T-helper 1 cell treated with Interleukin-12 subunit alpha and Interleukin-12 subunit beta and Interleukin-4 antibody, amounts not matched to agents 30 ng/mL and 1 ng/mL, for 36 hours (primary cell): Measurements from ENCODE around the gene TMEM201. TPM values are rescaled to one million over a fixed set of nuclear protein-coding genes. Genes with fewer than 3 reads are reported as not detected.

Experiments used
- intact Hi-C: fragments of 100-400 bp; cut with micrococcal nuclease; formaldehyde crosslinking; loops from one replicate; pipeline ENCODE4 v1.15.1; 2024
- total RNA-seq: library from RNA; stranded (reverse); gene quantifications from 2 replicates; pipeline ENCODE4 v1.2.3, GENCODE V29; 2022

The TMEM201 gene
- total RNA-seq, 1 donor from 2014 or later: 17.4 TPM

DNA sequence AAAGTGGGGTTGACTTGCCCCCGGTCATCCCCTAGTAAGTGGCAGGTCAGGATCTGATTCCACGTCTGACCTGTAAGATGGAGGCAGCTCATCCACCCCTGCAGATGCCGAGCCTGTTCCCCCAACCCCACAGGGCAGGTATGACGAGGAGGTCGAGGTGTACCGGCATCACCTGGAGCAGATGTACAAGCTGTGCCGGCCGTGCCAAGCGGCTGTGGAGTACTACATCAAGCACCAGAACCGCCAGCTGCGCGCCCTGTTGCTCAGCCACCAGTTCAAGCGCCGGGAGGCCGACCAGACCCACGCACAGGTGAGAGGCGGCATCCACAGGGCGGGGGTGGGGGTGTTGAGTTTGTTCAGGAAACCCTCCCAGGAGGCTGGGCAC lies 9.6 kb downstream of the TMEM201 start:
- intact Hi-C loops: no loop called here

DNA sequence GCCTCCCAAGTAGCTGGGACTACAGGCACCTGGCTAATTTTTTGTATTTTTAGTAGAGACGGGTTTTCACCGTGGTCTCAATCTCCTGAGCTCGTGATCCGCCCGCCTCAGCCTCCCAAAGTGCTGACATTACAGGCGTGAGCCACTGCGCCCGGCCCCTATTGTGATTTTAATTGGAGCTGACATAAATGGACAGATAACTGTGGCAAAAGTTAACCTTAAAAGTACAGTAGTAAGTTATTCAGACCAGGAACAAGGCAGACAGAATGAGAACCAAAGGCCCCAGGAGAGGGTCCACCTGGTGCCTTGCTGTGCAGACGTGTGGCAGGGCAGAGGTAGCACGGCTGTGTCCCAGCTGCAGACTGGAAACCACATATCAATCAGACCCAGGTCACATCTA lies 11.0 kb downstream of the TMEM201 start:
- intact Hi-C loops: no loop called here

DNA sequence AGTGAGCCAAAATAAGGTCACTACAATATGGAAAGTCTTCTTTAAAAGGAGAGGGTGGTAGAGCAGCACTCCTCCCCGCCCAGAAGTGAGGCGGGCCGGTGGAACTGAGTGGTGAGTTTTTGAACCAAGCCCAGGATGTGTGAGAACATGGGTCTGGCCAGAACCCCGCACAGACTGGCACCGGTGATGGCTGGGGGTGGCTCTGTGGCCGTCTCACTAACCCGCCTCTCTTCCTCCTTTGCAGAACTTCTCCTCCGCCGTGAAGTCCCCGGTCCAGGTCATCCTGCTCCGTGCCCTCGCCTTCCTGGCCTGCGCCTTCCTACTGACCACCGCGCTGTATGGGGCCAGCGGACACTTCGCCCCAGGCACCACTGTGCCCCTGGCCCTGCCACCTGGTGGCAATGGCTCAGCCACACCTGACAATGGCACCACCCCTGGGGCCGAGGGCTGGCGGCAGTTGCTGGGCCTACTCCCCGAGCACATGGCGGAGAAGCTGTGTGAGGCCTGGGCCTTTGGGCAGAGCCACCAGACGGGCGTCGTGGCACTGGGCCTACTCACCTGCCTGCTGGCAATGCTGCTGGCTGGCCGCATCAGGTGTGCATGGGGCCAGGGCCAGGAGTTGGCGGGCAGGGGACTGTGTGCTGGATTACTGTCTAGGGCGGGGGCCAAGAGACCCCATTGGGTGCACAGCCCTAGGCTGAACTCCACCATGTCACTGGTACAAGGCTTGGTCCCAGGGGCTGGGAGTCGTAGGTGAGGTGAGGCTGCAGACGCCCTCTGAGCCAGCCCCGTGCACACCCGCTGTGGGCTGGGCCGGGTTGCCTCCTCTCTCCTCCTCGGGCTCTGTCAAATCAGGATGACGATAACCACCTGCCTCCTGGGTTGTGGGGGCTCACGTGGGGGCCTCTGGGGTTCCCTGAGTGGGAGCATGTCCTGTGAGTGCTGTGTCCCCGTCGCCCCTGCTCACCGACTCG lies 12.4 kb downstream of the TMEM201 start:
- intact Hi-C loops: no loop called here

DNA sequence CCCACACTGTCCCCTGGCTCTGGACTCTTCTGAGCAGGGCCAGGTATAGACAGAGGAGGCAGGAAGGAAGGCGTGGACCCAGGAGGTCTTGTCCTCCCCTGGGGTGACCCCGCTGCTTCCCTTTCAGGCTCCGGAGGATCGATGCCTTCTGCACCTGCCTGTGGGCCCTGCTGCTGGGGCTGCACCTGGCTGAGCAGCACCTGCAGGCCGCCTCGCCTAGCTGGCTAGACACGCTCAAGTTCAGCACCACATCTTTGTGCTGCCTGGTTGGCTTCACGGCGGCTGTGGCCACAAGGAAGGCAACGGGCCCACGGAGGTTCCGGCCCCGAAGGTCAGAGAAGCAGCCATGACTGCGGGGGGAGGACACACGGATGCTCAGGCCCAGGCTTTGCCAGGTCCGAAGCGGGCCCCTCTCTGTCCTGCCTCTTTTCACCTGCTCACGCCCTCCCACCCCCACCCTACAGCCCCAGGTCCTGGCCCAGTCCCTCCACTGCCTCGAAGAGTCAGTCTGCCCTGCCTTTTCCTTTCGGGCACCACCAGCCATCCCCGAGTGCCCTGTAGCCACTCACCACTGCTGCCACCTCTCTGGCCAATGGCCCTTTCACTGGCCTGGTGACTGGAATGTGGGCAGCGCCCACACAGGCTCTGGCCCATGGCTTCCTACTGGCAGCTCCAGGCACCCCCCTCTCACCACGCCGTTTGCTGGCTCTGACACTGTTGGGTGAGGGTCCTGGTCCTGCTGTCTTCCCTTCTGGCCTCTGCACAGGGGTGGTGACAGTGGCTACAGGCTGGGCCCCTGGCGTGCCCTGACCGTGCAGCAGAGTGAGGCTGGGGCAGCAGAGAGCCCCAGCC lies 13.5 kb downstream of the TMEM201 start:
- intact Hi-C loops: no loop called here

DNA sequence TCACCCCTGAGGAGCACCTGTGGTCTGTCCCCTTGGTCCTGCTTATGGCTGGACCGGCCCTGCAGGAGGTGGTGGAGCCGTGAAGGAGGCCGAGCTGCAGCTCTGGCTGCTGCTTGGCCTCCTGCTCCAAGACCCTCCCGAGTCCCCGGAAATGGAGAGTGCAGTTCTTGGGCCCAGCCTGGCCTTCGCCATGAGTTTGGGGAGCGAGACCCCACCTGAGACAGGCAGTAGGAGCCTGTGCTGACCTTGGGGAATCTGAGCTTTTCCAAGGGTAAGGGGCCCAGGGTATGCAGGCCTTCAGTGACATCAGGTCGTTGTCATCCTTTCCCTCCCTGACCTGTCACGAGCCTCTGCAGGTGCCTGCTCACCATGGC lies 14.1 kb downstream of the TMEM201 start:
- intact Hi-C loops: no loop called here

DNA sequence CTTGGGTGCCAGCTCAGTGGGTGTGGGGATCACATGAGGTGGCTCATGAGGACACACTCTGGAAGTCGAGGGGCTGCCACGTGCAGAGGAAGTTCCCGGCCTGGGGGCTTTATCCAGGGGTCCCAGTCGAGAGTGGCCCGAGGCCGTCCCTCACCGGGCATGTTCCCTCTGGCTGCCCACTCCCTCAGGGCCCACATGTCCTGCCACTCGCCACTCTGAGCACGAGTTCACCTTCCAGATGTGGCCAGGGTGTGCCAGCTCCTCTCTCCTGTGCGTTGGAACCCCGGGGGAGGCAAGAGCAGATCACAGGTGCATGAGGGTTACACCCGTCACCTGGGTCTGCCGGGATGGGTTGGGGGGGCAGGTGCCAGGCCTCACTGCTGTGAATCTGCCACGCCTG lies 14.6 kb downstream of the TMEM201 start:
- intact Hi-C loops: no loop called here

DNA sequence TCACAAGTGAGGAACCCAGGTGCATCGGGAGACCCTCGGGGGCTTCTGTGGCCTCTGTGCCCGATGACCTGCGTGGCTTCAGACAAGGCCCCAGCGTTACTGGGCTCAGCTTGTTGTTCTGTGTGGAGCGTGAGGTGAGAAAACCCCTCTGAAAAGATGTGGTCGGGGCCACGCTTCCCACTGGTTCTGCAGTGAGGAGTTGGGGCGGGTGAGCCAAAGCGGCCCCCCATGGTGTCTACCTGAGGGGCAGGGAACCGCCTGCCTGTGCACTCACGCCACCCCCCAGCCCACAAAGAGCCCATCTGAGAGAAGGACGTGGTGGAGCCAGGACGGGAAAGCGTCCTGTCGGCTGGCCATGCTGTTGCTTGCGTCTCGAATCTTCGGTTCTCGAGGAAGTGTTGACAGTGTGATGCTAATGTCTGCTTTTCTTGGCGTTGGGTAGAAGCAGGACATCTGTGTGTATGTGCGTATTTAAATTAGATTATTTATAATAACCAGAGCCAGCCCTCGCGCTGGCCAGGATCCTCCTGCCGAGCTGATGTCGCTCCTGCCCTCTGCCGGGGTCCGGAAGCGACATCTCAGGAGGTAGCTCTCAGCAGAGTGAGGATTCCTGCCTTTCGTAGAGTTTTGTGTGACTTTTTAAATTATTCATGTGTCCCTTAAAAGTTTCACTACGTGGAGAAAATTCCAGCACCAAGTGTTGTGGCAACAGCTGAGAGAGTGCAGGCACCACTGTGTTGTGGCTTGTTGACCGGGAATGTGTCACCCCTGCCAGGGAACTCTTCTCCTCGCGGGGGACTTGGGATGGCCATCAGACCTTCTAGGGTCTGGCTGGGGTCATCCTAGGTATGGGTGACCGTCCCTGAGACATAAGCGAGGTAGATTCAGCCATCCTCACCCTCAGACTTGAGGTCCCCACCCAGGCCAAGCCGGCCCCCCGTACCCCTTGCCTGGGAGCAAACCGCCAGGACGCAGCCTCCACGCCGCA lies 15.3 kb downstream of the TMEM201 start:
- intact Hi-C loops: no loop called here

DNA sequence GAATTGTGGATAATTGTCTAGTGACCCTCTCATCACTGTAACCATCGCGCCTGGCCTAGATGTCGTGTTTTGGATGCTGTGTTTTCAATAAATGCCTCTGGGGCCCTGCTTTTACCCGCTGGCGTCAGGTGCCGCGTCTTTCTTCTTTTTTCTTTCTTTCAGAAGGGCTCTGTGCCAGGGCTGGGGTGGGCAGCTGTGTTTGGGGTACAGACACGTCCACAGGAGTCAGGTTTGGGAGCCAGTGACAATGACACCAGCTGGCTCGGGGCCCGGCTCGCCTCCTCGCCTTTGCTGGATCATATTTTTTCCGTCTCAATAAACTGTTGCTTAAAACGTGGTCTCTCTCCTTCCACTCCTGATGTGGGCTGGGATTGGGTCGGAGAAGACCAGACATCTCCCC lies 16.1 kb downstream of the TMEM201 start:
- intact Hi-C loops: no loop called here

DNA sequence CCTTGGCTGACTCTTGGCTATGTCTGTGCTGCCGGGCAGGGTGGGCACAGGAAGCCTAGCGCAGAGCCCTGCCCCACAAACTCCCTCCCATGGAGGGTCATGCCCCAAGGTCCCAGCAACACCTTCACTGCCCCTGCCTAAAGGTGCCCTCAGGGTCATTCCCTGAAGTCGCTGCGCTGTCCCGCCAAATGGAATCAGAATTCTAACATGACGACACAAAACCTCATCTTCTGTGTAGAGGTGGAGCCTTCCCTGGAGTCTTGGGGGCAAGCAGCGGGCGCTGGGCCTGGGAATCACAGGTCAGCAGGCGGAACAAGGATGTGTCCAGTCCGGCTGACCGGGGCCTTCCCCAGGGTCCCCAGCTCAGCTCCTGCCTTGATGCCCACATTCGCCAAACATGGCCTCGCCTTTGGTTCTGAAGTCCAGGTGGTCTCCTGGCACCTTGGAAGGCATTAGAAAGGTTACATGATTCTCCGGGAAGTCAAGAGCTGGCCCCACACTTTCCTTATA lies 17.3 kb downstream of the TMEM201 start:
- intact Hi-C loops: no loop called here

DNA sequence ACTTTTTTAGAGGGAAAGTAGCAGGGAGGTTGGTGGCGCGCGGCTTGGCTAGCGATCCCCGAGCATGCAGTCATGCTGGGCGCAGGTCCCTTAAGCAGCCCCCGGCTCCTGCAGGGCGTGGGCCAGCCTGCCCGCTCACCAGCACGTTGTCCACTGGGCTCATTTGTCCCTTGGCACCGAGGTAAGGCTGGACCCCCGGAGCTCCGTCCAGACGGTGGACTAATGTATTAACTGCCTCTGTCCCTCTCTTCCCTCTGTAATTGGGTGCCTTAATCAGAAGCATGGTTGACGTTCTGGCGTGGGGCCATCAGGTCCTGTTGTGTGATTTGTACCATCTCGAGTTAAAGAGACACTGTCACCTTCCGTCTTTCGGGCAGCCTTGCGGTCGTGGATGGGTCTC lies 17.7 kb downstream of the TMEM201 start:
- intact Hi-C loops: no loop called here

DNA sequence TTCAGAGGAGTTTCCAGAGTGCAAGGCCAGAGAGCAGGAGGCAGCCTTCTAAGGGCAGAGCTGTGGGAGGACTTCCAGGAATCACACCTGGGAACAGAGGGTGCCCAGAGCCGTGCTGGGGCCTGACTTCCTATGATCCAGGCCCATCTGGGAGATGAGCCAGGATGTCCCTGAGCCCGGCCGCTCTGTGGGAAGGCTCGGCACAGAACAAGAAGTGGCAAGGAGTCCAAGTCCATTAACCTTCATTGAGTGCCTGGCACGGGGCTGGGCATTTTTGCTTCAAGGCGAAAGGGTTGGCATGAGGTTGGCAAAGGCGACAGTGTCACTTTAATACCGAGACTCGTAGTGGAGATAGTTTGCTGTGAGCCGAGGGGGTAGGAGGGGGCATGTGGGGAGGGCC lies 18.2 kb downstream of the TMEM201 start:
- intact Hi-C loops: no loop called here

DNA sequence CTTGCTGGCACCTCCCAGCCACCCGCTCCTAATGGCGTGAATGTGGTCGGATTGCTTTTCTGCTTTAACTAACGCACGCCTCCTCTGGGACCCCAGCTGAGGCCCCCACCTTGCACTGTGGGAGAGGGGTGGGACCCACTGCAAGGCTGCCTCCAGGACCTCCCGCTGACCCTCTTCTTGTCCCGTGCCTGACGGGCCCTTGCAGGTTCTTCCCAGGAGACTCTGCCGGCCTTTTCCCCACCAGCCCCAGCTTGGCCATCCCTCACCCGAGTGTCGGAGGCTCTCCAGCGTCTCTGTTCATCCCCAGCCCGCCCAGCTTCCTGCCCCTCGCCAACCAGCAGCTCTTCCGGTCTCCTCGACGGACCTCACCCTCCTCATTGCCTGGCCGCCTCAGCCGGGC lies 18.6 kb downstream of the TMEM201 start:
- intact Hi-C loops: no loop called here

DNA sequence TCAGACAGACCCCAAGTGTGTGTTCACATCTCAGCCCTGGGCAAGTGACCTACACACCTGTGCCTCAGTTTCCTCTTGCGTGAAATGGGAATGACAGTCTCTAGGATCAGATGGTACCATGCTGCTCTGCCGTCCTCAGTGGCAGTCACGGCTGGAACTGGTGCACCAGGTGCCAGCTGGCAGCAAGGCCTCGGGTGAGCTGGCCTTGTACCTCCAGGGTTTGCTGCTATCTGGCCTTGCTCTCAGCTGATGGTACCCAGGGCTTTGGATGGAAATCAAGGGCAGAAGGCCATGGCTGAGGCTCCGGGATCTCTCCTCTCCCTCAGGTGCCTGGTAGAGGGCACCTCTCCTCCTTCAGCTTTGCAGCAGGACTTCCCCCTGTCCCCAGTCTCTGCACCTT lies 21.3 kb downstream of the TMEM201 start:
- intact Hi-C loops: no loop called here

DNA sequence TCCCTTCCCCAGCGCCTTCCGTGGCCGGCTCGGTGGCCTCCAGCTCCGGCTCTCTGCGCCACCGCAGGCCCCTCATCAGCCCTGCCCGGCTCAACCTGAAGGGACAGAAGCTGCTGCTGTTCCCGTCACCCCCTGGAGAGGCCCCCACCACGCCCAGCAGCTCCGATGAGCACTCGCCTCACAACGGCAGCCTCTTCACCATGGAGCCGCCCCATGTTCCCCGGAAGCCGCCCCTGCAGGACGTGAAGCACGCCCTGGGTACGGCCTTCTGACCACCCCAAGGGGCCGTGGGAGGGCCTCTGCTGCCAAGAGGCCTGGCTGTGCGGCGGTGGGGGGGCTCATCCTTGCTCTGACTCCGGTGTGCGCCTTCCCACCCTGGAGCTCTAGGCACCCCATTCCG lies 21.8 kb downstream of the TMEM201 start:
- intact Hi-C loops: no loop called here

DNA sequence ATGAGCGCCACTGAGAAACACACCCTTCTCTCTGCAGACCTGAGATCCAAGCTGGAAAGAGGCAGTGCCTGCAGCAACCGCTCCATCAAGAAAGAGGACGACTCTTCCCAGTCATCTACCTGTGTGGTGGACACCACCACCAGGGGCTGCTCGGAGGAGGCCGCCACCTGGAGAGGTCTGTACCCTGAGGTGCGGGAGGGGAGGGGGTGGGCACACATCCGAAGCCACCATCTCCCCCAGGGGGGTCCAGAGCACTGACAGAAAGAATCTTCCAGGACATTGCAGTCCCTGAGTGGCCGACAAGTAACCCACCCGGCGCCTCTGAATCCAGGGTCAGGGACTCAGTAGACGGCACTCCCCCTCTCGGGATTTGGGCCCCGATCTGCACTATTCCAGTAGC lies 23.0 kb downstream of the TMEM201 start:
- intact Hi-C loops: no loop called here

DNA sequence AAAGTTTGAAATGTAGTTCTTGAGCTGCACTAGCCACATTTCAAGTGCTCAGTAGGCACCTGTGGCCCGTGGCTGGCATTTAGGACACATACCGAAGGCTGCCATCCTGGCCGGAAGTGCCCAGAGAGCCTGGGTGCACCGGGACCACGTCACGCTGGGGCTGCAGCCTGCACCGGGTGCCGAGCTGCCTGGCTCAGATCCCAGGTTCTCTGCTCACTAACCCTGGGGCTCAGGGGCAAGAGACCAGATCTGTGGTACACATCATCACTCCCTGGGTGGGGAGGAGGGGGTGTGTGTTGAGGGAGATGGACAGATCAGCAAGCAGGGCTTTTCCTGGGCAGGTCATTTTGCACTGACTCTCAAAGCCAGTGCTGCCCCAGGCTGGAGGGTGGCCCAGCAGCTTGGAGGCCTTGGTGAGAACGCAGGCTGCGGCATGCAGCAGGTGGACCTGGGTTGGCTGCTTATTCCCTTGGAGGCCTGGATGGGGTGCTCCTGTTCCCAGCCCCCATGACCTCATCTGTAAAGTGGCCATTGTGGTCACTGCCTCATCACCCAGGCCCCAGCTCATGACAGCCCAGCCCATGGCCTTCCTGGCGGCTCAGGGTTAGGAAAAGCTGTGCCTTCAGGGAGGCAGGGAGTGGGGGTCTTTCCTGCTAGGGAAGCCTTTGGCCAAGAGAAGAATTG lies 23.6 kb downstream of the TMEM201 start:
- intact Hi-C loops: no loop called here

DNA sequence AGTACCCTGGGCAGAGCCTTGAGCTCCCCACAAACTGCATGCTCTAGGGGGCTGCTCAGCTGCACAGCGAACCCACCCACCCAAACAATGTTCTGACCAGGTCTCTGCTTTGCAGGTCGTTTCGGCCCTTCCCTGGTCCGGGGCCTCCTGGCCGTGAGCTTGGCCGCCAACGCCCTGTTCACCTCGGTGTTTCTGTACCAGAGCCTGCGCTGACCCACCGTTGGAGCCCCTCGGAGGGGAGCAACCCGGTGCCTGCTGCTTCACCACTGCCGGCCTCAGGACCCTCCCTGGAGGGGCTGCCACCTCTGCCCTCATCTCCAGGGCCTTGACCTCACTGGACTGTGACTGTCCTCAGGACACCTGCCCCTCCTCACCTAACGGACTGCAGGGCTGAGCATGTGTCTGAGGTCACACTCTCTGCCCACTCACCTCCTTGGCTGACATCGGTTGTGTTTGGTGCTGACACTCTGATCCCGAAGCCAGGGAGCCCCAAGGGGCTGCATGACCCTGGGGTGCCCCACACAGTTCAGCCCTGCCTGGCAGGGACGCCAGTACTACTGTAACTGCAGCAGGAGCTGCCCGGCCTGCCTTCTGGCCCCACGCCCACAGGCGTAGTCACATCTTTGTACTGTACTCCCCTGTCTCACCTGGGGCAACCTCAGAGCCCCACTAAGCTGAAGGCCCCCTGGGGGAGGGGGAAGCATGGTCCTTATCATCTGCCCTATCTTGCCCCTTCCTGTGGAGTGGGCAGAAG lies 24.3 kb downstream of the TMEM201 start:
- intact Hi-C loops: no loop called here

DNA sequence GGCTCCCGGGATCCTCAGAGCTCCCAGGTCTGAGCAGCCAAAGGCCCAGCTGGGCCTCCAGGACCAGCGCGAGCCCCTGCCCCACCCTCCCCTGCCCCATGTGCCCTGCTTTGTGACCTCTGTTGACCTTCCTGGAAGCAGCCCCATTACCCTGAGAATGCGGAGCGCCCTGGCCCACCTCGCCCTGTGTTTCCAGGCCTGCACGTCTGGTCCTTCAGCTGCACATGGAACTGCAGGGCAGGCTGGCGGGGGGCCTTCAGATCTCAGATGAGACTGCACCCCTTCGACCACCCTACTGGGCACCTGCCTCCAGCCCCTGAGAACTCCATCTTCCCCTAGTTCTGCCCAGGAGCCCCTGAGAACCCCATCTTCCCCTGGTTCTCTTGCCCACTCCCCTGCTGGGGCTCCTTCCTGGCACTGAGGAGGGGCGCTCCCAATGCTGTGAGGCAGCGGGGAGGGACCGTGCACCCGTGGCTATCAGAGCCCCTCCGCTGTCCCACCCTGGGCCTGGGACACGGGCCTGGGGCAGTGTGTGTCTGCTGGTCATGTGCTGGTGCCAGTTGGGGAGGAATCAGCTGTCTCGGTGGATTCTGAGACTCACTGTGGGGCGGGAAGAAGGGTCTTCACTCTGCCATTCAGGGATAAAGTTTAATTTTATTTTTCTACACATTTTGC lies 25.1 kb downstream of the TMEM201 start:
- intact Hi-C loops: no loop called here
